ENCODE data around the gene SLC25A1.
A peak's percentile ranks its signal among the peaks of the same experiment; 100 is the strongest.
"Not testable (repeated sequence)": the region's sequence is repeated elsewhere in the genome, so short reads cannot be mapped to it uniquely, and the experiment has no call there.

The SLC25A1 gene

GRCh38 chr22:19179497-19180048 lies 1.0 kb upstream of the SLC25A1 start:
- DNase-seq, result peak; percentile 73

GRCh38 chr22:19178065-19178656 lies 375 bp downstream of the SLC25A1 start:
- no peak for DNase-seq

DNA sequence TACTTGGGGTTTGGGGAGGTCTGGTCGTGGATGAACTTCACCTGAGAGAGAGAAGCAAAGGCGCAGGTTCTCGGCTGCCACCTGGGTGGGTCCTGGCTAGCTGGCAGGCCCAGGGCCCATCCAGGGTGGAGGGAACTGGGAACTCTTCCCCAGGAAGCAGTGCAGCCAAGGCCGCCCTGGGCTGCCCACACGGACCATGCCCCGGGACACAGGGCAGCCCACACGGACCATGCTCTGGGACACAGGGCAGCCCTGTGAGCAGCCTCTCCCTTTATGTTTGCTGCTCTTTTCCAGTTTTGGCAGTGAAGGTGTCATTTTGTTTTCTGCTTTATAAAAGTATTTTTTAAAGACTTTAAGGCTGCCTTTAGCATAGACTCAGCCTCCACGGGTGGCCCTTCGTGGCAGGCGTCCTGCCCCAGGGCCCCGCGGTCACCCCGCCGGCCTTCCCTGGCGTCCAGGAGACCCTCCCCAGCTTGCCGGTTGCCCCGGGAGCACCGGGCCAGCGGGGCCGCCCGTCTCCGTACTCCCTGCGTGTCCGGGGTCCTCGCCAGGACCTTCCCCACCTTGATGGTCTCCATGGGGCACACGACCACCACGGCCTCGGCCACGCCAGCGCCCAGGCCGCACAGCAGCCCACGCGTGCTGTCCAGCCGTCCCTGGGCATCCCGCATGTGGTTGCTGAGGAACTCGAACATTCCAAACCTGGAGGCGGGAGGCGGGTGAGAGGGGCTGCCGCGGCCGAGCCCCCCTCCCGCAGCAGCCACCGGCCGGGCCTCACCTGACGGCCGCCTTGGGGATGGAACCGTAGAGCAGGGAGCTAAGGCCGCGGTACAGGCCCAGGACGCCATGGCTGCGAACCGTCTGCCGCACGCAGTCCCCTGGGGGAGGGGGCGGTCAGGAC lies 1.1 kb downstream of the SLC25A1 start:
- no peak for DNase-seq

GRCh38 chr22:19176732-19177131 lies 1.8 kb downstream of the SLC25A1 start:
- DNase-seq, result no peak

DNA sequence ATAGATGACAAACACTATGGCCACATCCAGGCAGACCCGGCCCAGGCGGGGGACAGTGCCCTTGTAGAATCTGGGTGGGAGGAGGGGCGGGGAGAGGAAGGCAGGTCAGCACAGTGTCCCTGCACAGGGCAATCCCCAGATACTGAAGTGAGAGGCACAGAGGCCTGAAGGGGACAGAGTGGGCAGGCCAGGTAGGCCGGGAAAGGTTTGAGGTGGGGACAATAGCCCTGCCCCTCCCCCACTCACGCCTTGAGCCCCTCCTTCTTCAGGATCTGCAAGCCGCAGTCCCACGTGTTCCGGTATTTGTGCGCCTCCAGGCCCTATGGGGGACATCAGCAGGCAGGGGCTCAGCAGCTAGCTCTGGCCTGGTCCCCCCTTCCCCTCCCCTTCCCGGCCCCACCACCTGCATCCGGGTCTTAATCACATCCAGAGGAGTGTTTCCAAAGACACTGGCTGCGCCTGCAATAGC lies 2.3 kb downstream of the SLC25A1 start:
- DNase-seq, result no peak

GRCh38 chr22:19175602-19176174 lies 2.8 kb downstream of the SLC25A1 start:
- DNase-seq, result no peak

- DNase-seq, result no peak
Measured at GRCh38 chr22:19175026-19175601, 3.4 kb downstream of the SLC25A1 start.

- DNase-seq, result peak; percentile 54
Measured at GRCh38 chr22:19174106-19175025, 4.2 kb downstream of the SLC25A1 start.

DNA sequence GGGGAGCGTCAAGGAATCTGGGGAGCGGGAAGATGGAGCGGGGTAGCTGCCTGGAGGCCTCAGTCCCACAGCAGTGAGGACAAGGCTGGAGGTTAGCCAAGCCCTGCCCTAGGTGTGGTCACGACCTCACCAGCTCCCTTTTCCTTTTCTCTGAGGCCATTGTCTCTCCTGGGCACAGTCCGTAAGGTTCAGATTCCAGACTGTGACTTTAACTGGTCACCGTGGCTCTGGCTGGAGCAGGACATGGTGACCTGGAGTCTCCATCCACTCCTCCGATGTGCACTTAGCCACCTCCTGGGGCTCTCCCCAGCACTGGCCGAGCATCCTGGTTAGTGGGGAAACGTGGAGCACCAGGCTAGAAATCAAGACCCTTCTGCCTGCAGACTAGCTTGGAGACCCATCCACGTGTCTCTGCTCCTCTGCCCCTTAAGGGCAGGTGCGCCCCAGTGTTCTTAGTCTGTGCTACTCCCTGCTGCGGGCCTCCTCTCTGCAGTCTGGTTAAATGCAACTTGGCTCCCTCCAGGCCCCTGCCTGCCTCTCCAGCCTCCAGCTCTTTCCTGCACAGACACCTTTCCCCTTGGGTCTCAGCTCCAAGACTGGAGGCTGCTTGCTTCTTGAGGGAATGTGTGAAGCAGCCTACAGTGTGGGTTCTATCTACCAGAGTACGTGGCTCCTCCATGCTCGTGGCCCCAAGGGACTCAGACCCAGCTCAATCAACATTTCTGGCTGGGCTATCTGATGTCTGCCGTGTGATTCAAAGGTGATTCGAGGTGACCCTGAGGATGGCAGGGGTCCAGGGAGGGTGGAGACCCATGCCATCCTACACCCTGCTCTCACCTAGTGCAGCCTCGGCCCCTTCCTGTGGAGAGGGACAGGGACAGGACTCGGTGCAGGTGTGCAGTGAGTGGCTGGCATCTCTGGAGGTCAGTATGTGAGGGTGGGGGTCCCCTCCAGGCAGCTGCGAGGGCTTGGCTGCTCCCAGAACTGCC lies 5.2 kb downstream of the SLC25A1 start:
- DNase-seq, result no peak

GRCh38 chr22:19172213-19173046 lies 6.1 kb downstream of the SLC25A1 start:
- no peak for DNase-seq

- no peak for DNase-seq
Measured at GRCh38 chr22:19169947-19170318, 8.6 kb downstream of the SLC25A1 start.

- DNase-seq, result no peak
Measured at GRCh38 chr22:19169002-19169946, 9.3 kb downstream of the SLC25A1 start.

- no peak for DNase-seq
Measured at GRCh38 chr22:19168088-19168890, 10.2 kb downstream of the SLC25A1 start.

- no peak for DNase-seq
Measured at GRCh38 chr22:19167106-19167869, 11.2 kb downstream of the SLC25A1 start.

DNA sequence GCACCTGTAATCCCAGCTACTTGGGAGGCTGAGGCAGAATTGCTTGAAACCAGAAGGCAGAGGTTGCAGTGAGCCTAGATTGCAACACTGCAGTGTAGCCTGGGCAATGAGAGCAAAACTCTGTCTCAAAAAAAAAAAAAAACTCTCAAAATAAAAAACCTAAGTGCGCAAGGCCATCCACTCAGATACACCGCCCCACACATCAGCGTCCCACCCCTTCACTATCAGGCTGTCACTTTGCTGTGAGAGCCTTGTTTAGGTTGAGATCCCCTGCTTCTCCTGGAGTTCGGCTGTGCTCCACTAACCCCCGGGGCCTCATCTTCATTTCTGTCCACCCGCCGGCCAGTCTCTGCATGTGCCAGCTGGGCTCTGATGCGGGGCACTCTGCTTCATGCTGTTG lies 12.1 kb downstream of the SLC25A1 start:
- no peak for DNase-seq

GRCh38 chr22:19164425-19164824 lies 14.1 kb downstream of the SLC25A1 start:
- DNase-seq, result no peak

GRCh38 chr22:19158649-19159048 lies 19.9 kb downstream of the SLC25A1 start:
- not testable (repeated sequence) for DNase-seq

Measured in fibroblast of skin of right quadriceps (primary cell).